ENCODE measurements around the gene TJP2. TPM values are rescaled to one million over a fixed set of nuclear protein-coding genes. Genes with fewer than 3 reads are reported as not detected.
A peak's percentile ranks its signal among the peaks of the same experiment; 100 is the strongest.
"Not testable (repeated sequence)": the region's sequence is repeated elsewhere in the genome, so short reads cannot be mapped to it uniquely, and the experiment has no call there.

Gene TJP2
- total RNA-seq, 1 donor from 2014 or later, result 17.2 TPM

DNA sequence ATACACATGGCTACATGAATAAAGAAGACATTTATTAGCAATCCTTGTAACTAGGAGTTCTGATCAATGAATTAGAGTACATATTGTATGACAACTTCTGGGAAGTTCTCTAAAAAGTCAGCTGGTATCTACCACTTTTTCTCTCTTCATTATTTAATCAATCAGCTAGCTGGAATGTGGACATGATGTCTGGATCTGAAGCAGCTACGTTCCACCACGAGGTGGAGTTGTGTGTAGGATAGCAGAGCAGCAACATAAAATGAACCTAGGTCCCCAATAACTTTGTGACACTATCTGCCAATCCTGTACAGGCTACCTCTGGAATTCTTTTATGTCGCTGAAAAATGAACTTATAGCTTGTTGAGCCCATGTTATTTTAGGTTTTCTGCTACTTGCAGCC, 118.0 kb downstream of the TJP2 start:
- Histone ChIP-seq H3K36me3 (ENCODE audit: control insufficient read depth in 3 of 3, insufficient read depth in 3 of 3, low read length in 3 of 3) (no peaks in the 10 kb centered on the region), H3K9ac (ENCODE audit: low read depth in 1 of 3, low read length in 3 of 3) (no peak overlapping the region), H3K4me1 (ENCODE audit: control insufficient read depth in 3 of 3, insufficient read depth in 3 of 3, low read length in 3 of 3) (peaks cover 5 to 12% (median 6%) of the 10 kb centered on the region in 3 donors)

DNA sequence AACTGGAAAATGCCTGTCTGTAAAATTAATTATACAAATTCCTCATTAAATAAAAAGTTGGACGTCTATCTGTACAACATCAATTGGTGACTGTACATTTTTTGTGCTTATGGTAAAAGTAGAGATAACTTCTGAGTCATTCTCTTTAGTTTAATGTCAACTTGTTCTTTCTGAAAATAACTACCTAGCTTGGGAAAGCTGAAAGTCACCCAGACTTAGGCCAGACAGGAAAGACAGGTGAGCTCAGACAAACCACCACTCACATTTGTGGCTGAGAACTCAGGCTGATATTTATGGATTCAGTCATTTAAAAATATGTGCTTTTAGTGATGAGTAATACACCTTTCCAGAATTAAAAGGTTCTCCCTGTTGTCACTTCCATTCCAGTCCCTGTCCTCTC, 119.1 kb downstream of the TJP2 start:
- peaks cover 5 to 15% (median 6%) of the 10 kb centered on the region in 3 donors for H3K4me1 ChIP-seq (ENCODE audit: control insufficient read depth in 3 of 3, insufficient read depth in 3 of 3, low read length in 3 of 3)
- no peak overlapping the region for H3K27ac ChIP-seq (ENCODE audit: low read depth, low read length)
- H3K9me3 ChIP-seq (ENCODE audit: control insufficient read depth in 3 of 3, low read length in 3 of 3), result no peaks in the 10 kb centered on the region
- H3K27me3 ChIP-seq (ENCODE audit: control insufficient read depth in 3 of 3, insufficient read depth in 3 of 3, low read length in 3 of 3), result no peaks in the 10 kb centered on the region
- no peak overlapping the region for H3K9ac ChIP-seq (ENCODE audit: low read depth in 1 of 3, low read length in 3 of 3)
- no peak overlapping the region for H3K4me3 ChIP-seq (ENCODE audit: low read length in 3 of 3)
- no peaks in the 10 kb centered on the region for H3K36me3 ChIP-seq (ENCODE audit: control insufficient read depth in 3 of 3, insufficient read depth in 3 of 3, low read length in 3 of 3)

More for the DNA sequence above, 118.0 kb downstream of the TJP2 start:
- Histone ChIP-seq H3K9me3 (ENCODE audit: control insufficient read depth in 3 of 3, low read length in 3 of 3) (no peaks in the 10 kb centered on the region), H3K27me3 (ENCODE audit: control insufficient read depth in 3 of 3, insufficient read depth in 3 of 3, low read length in 3 of 3) (no peaks in the 10 kb centered on the region), H3K27ac (ENCODE audit: low read depth, low read length) (no peak overlapping the region), H3K4me3 (ENCODE audit: low read length in 3 of 3) (no peak overlapping the region)

DNA sequence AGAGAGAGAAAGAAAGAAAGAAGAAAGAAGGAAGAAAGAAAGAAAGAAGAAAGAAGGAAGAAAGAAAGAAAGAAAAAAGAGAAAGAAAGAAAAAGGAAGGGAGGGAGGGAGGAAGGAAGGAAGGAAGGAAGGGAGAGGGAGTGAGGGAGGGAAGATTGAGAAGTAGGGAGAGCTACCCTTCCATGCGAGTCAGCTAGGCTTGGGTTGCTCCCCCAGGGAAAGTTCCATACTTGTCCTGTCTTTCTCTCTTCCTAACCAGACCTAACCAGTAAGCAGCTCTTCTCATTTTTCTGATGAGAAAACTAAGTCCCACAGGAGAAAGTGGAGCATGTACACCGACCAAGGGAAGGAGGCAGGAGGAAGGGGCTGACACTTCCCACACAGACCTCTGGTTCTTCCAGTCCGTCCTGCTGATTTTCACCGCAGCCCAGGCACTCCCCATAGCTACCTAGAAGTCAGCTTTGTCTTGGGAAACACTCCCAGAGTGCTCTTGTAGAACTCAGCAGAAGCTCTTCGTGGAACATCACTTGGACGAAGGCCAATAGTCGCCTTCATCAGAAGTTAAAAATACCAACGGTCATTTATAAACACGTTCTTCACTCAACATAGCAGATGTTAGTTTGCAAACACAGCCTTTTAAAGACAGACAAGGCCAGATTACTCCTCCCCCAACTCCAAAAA, 121.9 kb downstream of the TJP2 start:
- no peaks in the 10 kb centered on the region for H3K36me3 ChIP-seq (ENCODE audit: control insufficient read depth in 3 of 3, insufficient read depth in 3 of 3, low read length in 3 of 3)
- peaks cover 5 to 15% (median 6%) of the 10 kb centered on the region in 3 donors for H3K4me1 ChIP-seq (ENCODE audit: control insufficient read depth in 3 of 3, insufficient read depth in 3 of 3, low read length in 3 of 3)
- peak overlapping the region in 2 of 3 donors; percentile 17 to 23 for H3K4me3 ChIP-seq (ENCODE audit: low read length in 3 of 3)
- H3K9me3 ChIP-seq (ENCODE audit: control insufficient read depth in 3 of 3, low read length in 3 of 3), result no peaks in the 10 kb centered on the region
- no peak overlapping the region for H3K9ac ChIP-seq (ENCODE audit: low read depth in 1 of 3, low read length in 3 of 3)
- no peaks in the 10 kb centered on the region for H3K27me3 ChIP-seq (ENCODE audit: control insufficient read depth in 3 of 3, insufficient read depth in 3 of 3, low read length in 3 of 3)
- peak overlapping the region; percentile 42 for H3K27ac ChIP-seq (ENCODE audit: low read depth, low read length)

DNA sequence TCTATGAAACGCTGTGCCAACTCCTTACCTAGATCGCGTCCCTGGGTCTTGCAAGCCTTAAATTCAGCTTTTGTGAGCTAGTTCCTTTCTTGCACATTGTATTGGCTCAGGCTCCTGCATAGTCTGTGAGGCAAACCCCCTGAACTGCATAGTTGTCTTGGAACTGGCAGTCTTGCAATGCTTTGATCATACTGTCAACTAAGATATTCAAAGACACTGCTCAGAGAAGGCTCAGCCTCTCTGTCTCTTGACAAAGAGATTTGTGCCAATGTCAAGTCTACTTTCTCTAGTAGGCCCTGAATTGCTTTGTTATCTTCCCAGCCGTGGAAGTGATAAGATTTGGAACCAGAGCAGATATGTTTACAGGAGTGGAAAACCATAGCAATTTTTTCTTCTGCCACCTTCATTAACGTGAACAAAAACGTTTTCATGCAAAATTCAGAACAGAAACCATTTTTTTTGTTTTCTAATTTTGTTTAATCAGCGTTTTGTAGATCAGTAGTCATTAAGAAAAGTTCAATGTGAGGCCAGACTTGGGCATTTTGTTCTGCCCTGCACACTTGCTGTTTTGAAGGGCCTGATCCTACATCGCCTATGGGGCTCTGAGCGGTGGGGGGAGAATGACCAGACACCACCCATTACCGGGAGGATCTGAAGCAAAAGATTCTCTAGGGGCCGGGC, 123.4 kb downstream of the TJP2 start:
- Histone ChIP-seq H3K4me3 (ENCODE audit: low read length in 3 of 3) (no peak overlapping the region), H3K27me3 (ENCODE audit: control insufficient read depth in 3 of 3, insufficient read depth in 3 of 3, low read length in 3 of 3) (no peaks in the 10 kb centered on the region), H3K9ac (ENCODE audit: low read depth in 1 of 3, low read length in 3 of 3) (no peak overlapping the region), H3K9me3 (ENCODE audit: control insufficient read depth in 3 of 3, low read length in 3 of 3) (no peaks in the 10 kb centered on the region), H3K27ac (ENCODE audit: low read depth, low read length) (no peak overlapping the region), H3K36me3 (ENCODE audit: control insufficient read depth in 3 of 3, insufficient read depth in 3 of 3, low read length in 3 of 3) (no peaks in the 10 kb centered on the region), H3K4me1 (ENCODE audit: control insufficient read depth in 3 of 3, insufficient read depth in 3 of 3, low read length in 3 of 3) (peaks cover 5 to 15% (median 6%) of the 10 kb centered on the region in 3 donors)

DNA sequence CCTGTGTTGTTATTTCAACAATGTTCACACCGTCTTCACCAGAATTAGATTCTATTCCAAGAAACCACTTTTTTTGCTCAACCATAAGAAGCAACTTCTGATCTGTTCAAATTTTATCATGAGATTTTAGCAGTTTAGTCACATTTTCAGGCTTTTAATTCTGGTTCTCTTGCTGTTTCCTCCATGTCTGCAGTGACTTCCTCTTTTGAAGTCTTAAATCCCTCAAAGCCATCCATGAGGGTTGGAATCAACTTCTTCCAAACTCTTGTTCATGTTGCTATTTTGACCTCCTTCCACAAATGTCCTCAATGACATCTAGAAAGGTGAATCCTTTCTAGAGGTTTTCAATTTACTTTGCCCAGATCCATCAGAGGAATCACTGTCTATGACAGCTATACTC, 125.2 kb downstream of the TJP2 start:
- Histone ChIP-seq H3K27me3 (ENCODE audit: control insufficient read depth in 3 of 3, insufficient read depth in 3 of 3, low read length in 3 of 3) (no peaks in the 10 kb centered on the region), H3K27ac (ENCODE audit: low read depth, low read length) (no peak overlapping the region), H3K9me3 (ENCODE audit: control insufficient read depth in 3 of 3, low read length in 3 of 3) (no peaks in the 10 kb centered on the region), H3K4me1 (ENCODE audit: control insufficient read depth in 3 of 3, insufficient read depth in 3 of 3, low read length in 3 of 3) (peaks cover 5 to 15% (median 6%) of the 10 kb centered on the region in 3 donors), H3K36me3 (ENCODE audit: control insufficient read depth in 3 of 3, insufficient read depth in 3 of 3, low read length in 3 of 3) (no peaks in the 10 kb centered on the region), H3K4me3 (ENCODE audit: low read length in 3 of 3) (no peak overlapping the region), H3K9ac (ENCODE audit: low read depth in 1 of 3, low read length in 3 of 3) (no peak overlapping the region)

DNA sequence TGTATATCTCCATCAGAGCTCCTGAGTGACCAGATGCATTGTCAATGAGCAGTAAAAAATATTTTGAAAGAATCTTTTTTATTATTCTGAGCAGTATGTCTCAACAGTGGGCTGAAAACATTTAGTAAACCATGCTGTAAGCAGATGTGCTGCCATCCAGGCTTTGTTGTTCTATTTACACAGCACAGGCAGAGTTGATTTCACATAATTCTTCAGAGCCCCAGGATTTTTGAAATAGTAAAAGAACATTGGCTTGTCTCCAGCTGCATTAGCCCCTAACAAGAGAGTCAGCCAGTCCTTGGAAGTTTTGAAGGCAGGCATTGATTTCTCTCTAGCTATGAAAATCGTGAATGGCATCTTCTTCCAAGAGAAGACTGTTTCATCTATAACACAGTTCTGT, 125.7 kb downstream of the TJP2 start:
- Histone ChIP-seq H3K27ac (ENCODE audit: low read depth, low read length) (no peak overlapping the region), H3K4me3 (ENCODE audit: low read length in 3 of 3) (no peak overlapping the region), H3K9ac (ENCODE audit: low read depth in 1 of 3, low read length in 3 of 3) (no peak overlapping the region), H3K36me3 (ENCODE audit: control insufficient read depth in 3 of 3, insufficient read depth in 3 of 3, low read length in 3 of 3) (no peaks in the 10 kb centered on the region), H3K9me3 (ENCODE audit: control insufficient read depth in 3 of 3, low read length in 3 of 3) (no peaks in the 10 kb centered on the region), H3K4me1 (ENCODE audit: control insufficient read depth in 3 of 3, insufficient read depth in 3 of 3, low read length in 3 of 3) (peaks cover 5 to 15% (median 6%) of the 10 kb centered on the region in 3 donors), H3K27me3 (ENCODE audit: control insufficient read depth in 3 of 3, insufficient read depth in 3 of 3, low read length in 3 of 3) (no peaks in the 10 kb centered on the region)

DNA sequence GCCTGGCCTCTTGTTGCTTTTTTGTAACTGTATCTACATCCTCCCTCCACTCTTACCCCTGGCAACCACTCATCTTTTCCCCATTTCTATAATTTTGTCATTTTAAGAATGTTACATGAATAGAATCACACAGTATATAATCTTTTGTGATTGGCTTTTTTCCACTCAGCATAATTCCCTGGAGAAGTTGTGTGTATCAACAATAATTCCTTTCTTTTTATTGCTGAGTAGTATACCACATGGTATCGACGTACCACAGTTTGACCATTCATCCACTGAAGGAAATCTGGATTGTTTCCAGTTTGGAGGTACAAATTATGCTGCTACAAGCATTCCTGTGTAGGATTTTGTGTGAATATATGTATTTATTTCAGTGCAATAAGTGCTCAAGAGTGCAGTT, 129.3 kb downstream of the TJP2 start:
- no peaks in the 10 kb centered on the region for H3K36me3 ChIP-seq (ENCODE audit: control insufficient read depth in 3 of 3, insufficient read depth in 3 of 3, low read length in 3 of 3)
- no peak overlapping the region for H3K9ac ChIP-seq (ENCODE audit: low read depth in 1 of 3, low read length in 3 of 3)
- H3K27ac ChIP-seq (ENCODE audit: low read depth, low read length), result no peak overlapping the region
- H3K27me3 ChIP-seq (ENCODE audit: control insufficient read depth in 3 of 3, insufficient read depth in 3 of 3, low read length in 3 of 3), result no peaks in the 10 kb centered on the region
- no peak overlapping the region for H3K4me3 ChIP-seq (ENCODE audit: low read length in 3 of 3)
- no peaks in the 10 kb centered on the region for H3K4me1 ChIP-seq (ENCODE audit: control insufficient read depth in 3 of 3, insufficient read depth in 3 of 3, low read length in 3 of 3)
- no peaks in the 10 kb centered on the region for H3K9me3 ChIP-seq (ENCODE audit: control insufficient read depth in 3 of 3, low read length in 3 of 3)

DNA sequence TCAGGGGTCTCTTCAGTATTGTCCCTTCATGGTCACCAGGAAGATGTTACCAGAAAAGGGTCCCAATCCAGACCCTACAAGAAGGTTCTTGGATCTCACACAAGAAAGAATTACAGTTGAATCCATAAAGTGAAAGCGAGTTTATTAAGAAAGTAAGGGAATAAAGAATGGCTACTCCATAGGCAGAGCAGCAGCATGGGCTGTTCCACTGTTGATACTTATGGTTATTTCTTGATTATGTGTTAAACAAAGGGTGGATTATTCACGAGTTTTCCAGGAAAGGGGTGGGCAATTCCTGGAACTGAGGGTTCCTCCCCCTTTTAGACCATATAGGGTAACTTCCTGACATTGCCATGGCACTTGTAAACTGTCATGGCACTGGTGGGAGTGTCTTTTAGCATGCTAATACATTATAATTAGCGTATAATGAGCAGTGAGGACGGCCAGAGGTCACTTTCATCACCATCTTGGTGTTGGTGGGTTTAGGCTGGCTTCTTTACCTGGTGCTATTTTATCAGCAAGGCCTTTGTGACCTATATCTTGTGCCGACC, 132.9 kb downstream of the TJP2 start:
- not testable (repeated sequence) for H3K9ac ChIP-seq (ENCODE audit: low read depth in 1 of 3, low read length in 3 of 3); H3K27ac ChIP-seq (ENCODE audit: low read depth, low read length); H3K9me3 ChIP-seq (ENCODE audit: control insufficient read depth in 3 of 3, low read length in 3 of 3); H3K4me1 ChIP-seq (ENCODE audit: control insufficient read depth in 3 of 3, insufficient read depth in 3 of 3, low read length in 3 of 3); H3K4me3 ChIP-seq (ENCODE audit: low read length in 3 of 3); H3K36me3 ChIP-seq (ENCODE audit: control insufficient read depth in 3 of 3, insufficient read depth in 3 of 3, low read length in 3 of 3); H3K27me3 ChIP-seq (ENCODE audit: control insufficient read depth in 3 of 3, insufficient read depth in 3 of 3, low read length in 3 of 3)

DNA sequence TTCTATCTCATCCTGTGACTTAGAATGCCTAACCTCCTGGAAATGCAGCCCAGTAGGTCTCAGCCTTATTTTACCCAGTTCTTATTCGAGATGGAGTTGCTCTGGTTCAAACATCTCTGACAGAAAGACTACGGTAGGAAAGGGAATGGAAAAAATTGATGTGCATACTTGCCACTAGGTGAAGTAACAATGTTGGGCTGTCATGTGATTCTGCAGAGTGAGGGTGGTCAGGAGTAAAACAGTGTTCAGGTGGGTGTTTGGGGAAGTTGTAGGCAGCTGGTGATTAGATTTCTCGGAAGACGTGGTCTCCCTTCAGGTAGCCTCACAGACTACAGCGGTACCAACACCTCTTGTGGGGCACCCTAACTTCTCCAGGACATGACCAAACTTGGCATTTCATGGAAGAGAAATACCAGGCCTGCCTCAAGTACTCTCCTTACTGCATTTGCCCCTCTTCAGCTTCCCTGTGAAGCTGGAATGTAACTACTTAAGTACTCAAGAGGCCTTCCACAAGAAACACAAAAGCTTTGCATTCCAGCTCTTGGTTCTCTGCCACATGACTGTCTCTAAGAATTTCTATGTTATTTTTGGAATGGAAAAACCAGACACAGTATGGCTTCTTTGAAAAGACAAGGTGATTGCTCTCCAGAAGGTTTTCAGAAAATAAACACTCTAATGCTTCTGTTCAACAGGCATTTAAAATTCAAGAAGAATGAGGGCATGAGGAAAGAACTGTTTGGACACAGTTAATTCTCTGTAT, 133.5 kb downstream of the TJP2 start:
- Histone ChIP-seq H3K4me3 (ENCODE audit: low read length in 3 of 3) (no peak overlapping the region), H3K27ac (ENCODE audit: low read depth, low read length) (no peak overlapping the region), H3K27me3 (ENCODE audit: control insufficient read depth in 3 of 3, insufficient read depth in 3 of 3, low read length in 3 of 3) (no peaks in the 10 kb centered on the region), H3K9ac (ENCODE audit: low read depth in 1 of 3, low read length in 3 of 3) (no peak overlapping the region), H3K4me1 (ENCODE audit: control insufficient read depth in 3 of 3, insufficient read depth in 3 of 3, low read length in 3 of 3) (no peaks in the 10 kb centered on the region), H3K9me3 (ENCODE audit: control insufficient read depth in 3 of 3, low read length in 3 of 3) (peaks cover 0 to under 1% (median 0%) of the 10 kb centered on the region in 3 donors), H3K36me3 (ENCODE audit: control insufficient read depth in 3 of 3, insufficient read depth in 3 of 3, low read length in 3 of 3) (no peaks in the 10 kb centered on the region)

All from skeletal muscle tissue (tissue), 4 donors.